ENCODE data around the gene ST8SIA5. TPM values are rescaled to one million over a fixed set of nuclear protein-coding genes. Genes with fewer than 3 reads are reported as not detected.

The ST8SIA5 gene
- polyA plus RNA-seq, 3 donors = not detected

- Histone ChIP-seq H3K79me2 (ENCODE audit: insufficient read depth, low read length) (no peaks in the 10 kb centered on the region), H3K4me3 (replicated peaks in 1 of 3; ENCODE audit: low read depth in 2 of 3, low read length in 3 of 3) (no peak overlapping the region), H3K9ac (ENCODE audit: insufficient read depth, low read length, poor library complexity, severe bottlenecking) (no peak overlapping the region), H4K20me1 (ENCODE audit: insufficient read depth, low read length) (no peaks in the 10 kb centered on the region), H3K9me3 (replicated peaks in 1 of 2; ENCODE audit: control insufficient read depth in 1 of 2, insufficient read depth in 1 of 2, low read length in 2 of 2) (no peaks in the 10 kb centered on the region), H3K4me1 (ENCODE audit: control insufficient read depth in 1 of 2, insufficient read depth in 2 of 2, low read length in 2 of 2) (no peaks in the 10 kb centered on the region), H3K27ac (ENCODE audit: low read depth in 1 of 2, low read length in 2 of 2) (no peak overlapping the region), H3K4me2 (replicated peaks; ENCODE audit: extremely low read depth, low read length, poor library complexity, severe bottlenecking) (no peak overlapping the region), H3K27me3 (ENCODE audit: control insufficient read depth in 2 of 2, insufficient read depth in 2 of 2, low read length in 2 of 2) (no peaks in the 10 kb centered on the region), H2AFZ (ENCODE audit: insufficient read depth, low read depth, low read length, poor library complexity, severe bottlenecking) (no peak overlapping the region), H3K36me3 (replicated peaks in 1 of 2; ENCODE audit: control insufficient read depth in 1 of 2, insufficient read depth in 2 of 2, low read length in 2 of 2) (no peaks in the 10 kb centered on the region)
- no peak for DNase-seq
- no peaks in the 10 kb centered on the region for H3K9me3 Mint-ChIP-seq
- no peaks in the 10 kb centered on the region for H3K36me3 Mint-ChIP-seq
- WGBS (ENCODE audit: insufficient coverage) = no CpG with 5 or more reads among the region's 5 CpGs
- H3K27ac Mint-ChIP-seq = no peak overlapping the region
- H3K4me3 Mint-ChIP-seq = no peak overlapping the region
- intact Hi-C loops (cut with micrococcal nuclease) = no loop called here
- peaks cover 0 to 10% (median 7%) of the 10 kb centered on the region in 3 donors for H3K27me3 Mint-ChIP-seq (ENCODE audit: low read depth in 3 of 3)
- TF ChIP-seq CTCF (IDR thresholded peaks at IDR 0.05) = no peak
- no peaks in the 10 kb centered on the region for H3K4me1 Mint-ChIP-seq
Observed at GRCh38 chr18:46705521-46705920, 51.3 kb downstream of the ST8SIA5 start.

GRCh38 chr18:46704816-46705215 is 52.0 kb downstream of the ST8SIA5 start:
- Histone ChIP-seq H3K4me2 (replicated peaks; ENCODE audit: extremely low read depth, low read length, poor library complexity, severe bottlenecking) (no peak overlapping the region), H3K4me3 (replicated peaks in 1 of 3; ENCODE audit: low read depth in 2 of 3, low read length in 3 of 3) (no peak overlapping the region), H3K27me3 (ENCODE audit: control insufficient read depth in 2 of 2, insufficient read depth in 2 of 2, low read length in 2 of 2) (no peaks in the 10 kb centered on the region), H3K27ac (ENCODE audit: low read depth in 1 of 2, low read length in 2 of 2) (no peak overlapping the region), H3K4me1 (ENCODE audit: control insufficient read depth in 1 of 2, insufficient read depth in 2 of 2, low read length in 2 of 2) (no peaks in the 10 kb centered on the region), H3K36me3 (replicated peaks in 1 of 2; ENCODE audit: control insufficient read depth in 1 of 2, insufficient read depth in 2 of 2, low read length in 2 of 2) (no peaks in the 10 kb centered on the region), H4K20me1 (ENCODE audit: insufficient read depth, low read length) (no peaks in the 10 kb centered on the region), H3K79me2 (ENCODE audit: insufficient read depth, low read length) (no peaks in the 10 kb centered on the region), H2AFZ (ENCODE audit: insufficient read depth, low read depth, low read length, poor library complexity, severe bottlenecking) (no peak overlapping the region), H3K9me3 (replicated peaks in 1 of 2; ENCODE audit: control insufficient read depth in 1 of 2, insufficient read depth in 1 of 2, low read length in 2 of 2) (no peaks in the 10 kb centered on the region), H3K9ac (ENCODE audit: insufficient read depth, low read length, poor library complexity, severe bottlenecking) (no peak overlapping the region)
- Mint-ChIP-seq H3K4me3 (no peak overlapping the region), H3K27me3 (ENCODE audit: low read depth in 3 of 3) (peaks cover 3 to 10% (median 7%) of the 10 kb centered on the region in 3 donors), H3K36me3 (no peaks in the 10 kb centered on the region), H3K4me1 (no peaks in the 10 kb centered on the region), H3K9me3 (no peaks in the 10 kb centered on the region), H3K27ac (no peak overlapping the region)
- no peak for DNase-seq
- intact Hi-C loops (cut with micrococcal nuclease) = no loop called here
- 84% methylated on average over 3 of the region's 4 CpGs for WGBS (ENCODE audit: insufficient coverage)
- TF ChIP-seq CTCF (IDR thresholded peaks at IDR 0.05) = no peak

All from CD14-positive monocyte (primary cell).